Skeletal muscle cell (primary cell): ENCODE results near the gene SLC9A3.

Experiments used
- DNase-seq: peaks from one replicate; pipeline ENCODE4 v3.0.0-alpha.2; 2010; ENCODE audit warnings: low read depth
- H3K4me3 ChIP-seq: 2 replicates; pipeline ENCODE4 v1.5.1; 2011; ENCODE audit warnings: low read depth, mild to moderate bottlenecking, control low read depth, low read length, moderate library complexity

The SLC9A3 gene

DNA sequence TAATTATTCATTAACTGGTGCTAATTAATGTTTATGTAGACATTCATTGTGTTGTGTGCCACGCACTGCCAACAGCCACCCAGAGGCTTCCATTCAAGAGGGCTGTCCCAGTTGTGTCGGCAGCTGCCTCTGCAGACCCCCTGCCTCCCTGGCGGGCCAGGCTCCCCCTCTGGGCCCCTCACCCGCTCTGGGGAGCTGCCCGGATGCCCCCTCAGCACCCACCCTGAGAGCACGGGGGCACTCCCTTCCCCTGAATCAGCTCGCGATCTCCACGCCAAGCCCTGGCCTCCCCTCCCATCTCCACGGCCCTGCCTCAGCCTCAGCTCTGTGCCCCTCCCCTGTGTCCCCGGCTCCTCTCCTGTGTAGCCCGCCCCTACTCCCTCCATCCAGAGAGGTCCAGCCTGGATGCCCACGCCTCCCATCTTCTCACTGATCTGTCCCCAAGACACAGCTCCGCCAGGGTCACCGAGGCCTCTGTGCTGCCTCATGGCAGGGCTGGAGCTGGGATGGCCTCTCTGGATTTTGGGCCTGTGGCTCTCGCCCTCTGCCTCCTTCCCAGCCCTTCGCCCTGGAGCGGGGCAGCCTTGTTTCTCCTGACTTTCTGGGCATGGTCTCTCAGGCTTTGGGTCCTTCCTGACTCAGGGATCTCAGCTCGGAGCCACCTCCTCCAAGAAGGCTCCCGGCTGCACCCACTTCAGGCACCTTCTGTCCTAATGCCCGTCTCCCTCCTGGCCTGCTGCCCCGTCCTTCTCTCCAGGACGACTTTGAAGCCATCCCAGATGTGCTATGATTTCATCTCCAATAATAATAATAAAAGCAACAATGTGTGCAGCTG lies 16.0 kb upstream of the SLC9A3 start:
- H3K4me3 ChIP-seq, result no peak overlapping the region
- no peak for DNase-seq

DNA sequence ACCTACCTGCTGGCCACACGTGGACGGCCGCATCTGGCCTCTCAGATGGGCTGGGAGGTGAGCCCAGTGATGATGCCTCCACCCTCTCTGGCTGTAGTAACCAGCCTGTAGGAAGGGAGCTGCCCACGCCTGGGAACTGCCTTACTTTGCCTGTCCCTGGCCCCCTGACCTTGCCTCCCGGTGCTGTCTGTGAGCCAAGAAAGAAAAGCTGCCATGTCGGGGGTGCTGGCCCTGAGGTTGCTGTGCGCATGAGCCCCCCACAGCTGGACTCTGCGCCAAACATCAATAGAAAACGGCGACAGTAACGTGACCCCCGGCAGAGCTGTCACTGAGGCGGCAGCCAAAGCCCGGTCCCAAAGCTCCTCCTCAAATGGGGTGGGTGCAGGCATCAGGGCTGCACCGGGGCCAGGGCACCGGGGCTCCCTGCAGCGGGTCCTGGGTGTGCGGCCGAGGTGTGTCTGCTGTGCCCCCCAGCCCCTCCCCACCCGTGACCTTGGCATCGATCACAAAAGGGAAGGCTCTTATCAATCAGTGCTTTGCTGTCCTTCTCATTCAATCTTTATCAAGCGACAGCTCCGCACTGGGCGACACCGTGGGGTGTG lies 15.3 kb upstream of the SLC9A3 start:
- no peak overlapping the region for H3K4me3 ChIP-seq

DNA sequence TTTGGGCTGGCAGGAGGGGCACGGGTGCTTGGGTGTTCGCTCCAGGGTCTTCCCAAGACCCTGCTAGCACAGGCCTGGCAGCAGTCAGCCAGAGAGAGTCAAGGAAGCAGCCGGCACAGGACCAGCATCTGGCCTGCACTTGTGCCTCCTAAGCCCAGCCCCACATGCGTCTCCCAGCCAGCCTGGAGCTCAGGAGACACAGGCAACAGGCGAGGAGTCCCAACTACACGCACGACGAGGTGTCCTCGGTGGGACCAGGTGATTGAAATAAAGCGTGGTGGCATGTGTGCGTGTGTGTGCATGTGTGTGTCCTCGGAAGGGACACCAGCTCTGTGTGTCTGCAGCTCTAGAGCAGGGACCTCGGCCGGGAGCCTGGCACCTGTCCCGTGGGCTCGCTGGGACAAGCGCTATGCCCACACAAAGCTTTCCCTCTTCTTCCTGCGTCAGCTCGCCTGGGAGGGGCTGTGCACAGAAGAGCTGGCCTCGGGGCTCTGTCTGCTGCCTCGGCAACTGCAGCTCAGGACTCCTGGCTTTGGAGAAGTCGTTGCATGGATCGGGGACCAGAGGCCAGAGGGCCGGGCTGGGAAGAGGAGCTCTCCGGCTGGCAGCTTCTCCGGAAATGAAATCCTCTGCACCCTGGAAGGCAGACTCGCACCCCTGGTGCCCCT lies 14.7 kb upstream of the SLC9A3 start:
- DNase-seq, result no peak
- H3K4me3 ChIP-seq, result no peak overlapping the region

More for the DNA sequence above, 15.3 kb upstream of the SLC9A3 start:
- DNase-seq, result no peak

DNA sequence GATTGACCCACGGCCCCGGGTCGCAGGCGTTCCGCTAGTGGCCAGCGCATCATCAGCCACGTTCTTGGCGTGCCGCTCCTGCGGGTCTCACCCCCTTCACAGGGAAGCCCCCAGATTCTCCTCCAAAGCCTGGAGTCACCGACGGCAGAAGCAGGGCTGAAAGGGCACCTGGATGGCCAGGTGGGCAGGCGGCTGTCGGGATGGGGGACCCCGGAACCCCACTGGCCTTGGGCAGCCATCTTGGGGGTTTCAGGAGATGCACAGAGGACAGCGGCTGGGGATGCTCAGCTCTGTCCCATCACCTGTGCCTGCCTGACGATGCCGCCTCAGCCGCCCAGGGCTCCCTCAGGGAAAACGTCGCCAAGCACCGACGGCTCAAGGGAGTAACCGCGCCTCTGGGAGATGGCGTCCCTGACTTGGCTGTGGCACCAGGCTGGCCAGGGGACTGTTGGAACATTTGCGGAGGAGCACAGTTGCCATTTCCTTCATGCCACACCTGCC lies 14.1 kb upstream of the SLC9A3 start:
- no peak for DNase-seq
- no peak overlapping the region for H3K4me3 ChIP-seq

DNA sequence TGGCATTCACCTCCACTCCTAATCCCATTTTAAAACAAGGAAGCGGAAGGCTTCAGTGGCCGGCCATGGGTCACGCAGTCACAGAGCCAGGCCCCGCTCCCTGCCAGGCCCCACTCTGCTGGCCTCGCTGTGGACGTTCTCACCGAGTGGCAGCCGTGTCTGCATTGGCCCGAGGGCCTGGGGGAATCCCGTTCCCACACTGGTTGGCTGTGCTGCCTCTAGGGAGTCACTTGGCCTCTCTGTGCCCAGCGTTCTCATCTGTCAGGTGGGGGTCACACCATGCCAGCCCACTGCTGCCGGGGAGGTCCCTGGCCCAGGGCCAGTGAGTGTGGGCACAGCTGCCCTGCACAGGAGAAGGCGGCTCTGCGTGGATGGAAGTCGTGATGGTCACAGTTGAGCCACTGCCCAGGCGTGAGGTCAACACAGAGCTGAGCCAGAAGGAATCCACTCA lies 13.4 kb upstream of the SLC9A3 start:
- no peak overlapping the region for H3K4me3 ChIP-seq
- no peak for DNase-seq

DNA sequence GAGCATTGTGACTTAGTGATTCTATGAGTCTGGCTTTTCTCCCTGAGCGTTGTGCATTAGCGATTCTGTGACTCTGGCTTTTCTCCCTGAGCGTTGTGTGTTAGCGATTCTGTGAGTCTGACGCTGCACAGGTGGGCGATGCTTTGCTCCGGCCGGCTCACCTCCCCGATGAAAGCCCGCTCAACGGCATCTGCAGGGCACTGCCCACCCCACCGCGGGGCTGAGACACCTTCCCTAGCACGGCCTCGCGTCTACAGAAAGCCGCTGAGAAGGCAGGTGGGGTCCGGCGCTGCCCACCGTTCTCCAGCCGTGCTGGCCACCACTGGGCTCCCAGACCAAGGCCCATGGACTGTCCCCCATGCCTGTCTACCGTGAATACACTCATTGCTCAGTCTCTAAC lies 12.8 kb upstream of the SLC9A3 start:
- no peak overlapping the region for H3K4me3 ChIP-seq
- no peak for DNase-seq

DNA sequence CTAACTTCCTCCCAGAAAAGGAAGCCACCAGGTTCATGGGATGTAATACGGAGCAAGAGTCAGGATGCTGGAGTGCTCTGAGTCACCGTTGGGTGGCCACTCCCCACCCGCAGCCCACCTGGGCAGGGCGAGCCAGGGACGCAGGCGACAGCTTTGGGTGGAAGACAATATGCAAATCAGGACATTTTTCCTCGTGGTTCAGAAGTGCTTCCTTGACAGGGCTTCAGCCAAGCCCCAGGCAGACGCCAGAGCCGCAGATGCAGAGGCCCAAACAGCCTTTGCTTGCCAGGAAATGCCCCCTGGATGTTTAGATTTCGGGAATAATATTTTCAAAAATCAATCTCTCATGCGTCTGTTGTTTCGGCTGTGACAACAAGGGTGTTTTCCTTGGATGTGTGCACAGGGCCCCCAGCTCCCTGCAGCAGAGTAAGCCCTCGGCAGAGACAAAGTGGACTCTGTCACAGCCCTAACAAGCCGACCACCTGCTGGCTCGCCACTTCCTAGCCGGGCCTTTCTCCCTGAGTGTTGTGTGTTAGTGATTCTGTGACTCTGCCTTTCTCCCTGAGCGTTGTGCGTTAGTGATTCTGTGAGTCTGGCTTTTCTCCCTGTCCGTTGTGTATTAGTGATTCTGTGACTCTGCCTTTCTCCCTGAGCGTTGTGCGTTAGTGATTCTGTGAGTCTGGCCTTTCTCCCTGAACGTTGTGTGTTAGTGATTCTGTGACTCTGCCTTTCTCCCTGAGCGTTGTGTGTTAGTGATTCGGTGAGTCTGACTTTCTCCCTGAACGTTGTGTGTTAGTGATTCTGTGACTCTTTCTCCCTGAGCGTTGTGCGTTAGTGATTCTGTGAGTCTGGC lies 11.8 kb upstream of the SLC9A3 start:
- no peak overlapping the region for H3K4me3 ChIP-seq
- no peak for DNase-seq

DNA sequence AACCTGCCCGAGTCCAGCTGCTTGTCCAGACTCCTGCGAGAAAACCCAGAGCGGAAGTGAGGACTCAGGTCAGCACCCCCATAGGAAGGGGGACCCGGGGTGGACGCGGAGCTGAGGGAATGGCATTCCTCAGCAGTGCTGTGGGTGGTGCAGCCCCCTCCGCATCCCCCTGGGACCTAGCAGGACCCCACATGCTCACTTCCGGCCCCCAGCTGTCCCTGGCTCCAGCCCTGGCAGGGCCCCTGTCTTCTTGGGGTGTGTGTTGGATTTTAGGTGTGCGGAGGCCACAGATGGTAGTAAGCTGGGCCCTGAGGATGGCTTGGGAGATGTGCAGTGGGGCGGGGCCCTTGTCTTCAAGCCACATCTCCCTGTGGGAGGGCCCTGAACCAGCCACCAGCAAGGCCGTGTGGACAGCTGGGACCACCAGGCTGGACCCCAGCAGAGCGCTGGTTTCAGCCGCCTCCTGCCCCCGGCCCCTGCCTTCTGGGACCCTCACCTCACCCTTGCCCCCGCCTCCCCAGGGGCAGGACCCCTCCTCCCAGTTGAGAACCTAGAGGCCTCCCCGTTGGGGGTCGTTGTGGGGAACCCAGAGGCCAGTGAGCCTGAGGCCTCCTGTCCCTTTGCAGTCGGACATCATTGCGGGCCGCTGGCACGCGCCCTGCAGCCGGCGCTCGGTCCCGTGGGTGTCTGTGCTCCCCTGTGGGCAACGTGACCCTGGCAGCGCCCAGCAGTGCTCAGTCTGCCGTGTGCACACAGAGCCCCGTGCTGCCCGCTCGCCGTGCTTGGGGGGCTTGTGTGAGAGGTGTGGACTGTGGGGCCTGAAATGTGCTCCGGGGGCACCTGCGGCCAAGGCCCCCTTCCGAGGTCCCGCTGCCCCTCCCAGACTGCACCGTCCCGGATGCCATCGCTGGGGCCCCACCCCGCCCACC lies 10.8 kb upstream of the SLC9A3 start:
- DNase-seq, result no peak

DNA sequence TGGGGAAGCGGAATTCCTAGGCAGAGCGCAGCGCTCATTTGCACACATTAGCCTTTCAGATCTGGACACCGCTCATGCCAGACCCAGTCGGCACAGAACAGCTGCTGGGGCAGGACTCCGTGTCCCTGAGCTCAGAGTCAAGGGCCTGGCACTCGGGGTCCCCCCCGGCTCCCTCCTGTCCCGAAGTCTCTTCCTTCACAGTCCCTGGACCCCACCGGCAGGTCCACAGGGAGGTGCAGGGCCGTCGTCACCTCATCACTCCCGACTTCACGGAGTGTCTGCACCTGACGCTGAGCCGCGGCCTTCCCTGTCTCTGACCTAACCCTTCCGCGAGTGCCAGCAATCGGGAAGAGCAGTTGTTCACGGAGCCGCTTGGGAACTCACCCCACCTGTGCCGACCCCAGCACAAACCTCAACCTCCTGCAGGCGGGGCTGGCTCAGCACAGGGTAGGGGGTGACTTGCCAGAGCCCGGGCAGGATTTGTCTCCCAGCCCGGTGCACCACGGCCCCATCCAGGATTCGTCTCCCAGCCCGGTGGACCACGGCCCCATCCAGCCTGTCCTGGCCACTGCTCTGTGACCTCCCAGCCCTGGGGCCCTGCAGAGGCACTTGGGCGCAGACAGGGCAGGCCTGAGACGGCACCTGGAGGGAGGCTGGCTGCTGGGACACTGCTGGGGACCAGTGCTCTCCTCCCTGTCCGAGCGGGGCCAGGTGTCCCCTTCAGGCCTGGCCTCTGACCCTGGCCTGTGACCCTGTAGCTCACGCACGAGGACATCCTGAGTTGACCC lies 9.9 kb upstream of the SLC9A3 start:
- H3K4me3 ChIP-seq, result no peak overlapping the region
- DNase-seq, result no peak

More for the DNA sequence above, 10.8 kb upstream of the SLC9A3 start:
- H3K4me3 ChIP-seq, result no peak overlapping the region

DNA sequence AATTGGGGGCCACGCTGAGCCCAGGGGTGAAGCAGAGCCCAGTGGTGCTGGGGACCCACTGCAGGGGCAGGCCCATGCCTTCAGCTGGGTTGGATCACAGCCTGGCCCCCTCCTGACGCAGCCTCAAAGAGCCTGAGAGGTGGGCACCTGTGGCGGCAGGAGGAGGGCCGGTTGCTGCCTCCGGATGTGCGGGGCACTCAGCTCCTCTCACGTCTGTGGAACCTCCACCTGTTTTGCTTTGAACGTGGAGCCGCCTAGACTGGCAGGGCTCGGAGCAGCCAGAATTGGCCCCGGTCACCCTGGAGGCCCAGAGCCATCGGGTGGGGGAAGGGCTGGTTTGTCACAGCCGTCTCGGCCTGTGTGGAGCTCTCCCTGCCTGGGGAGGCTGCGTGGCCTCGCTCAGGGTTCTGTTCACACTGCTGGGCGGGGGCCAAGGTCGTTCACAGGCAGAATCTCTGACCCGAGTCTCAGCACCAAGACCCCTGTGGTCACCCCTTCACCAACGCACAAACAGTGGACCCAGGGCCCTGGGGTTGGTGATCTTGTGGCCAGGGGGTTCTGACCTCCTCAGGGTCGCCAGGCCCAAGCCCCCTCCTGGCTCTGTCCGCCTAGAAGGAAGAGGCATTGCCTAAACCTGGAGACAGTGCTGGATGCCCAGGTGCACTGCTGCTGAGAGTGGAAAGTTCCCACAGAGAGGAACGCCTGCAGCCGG lies 9.2 kb upstream of the SLC9A3 start:
- DNase-seq, result no peak
- no peak overlapping the region for H3K4me3 ChIP-seq

DNA sequence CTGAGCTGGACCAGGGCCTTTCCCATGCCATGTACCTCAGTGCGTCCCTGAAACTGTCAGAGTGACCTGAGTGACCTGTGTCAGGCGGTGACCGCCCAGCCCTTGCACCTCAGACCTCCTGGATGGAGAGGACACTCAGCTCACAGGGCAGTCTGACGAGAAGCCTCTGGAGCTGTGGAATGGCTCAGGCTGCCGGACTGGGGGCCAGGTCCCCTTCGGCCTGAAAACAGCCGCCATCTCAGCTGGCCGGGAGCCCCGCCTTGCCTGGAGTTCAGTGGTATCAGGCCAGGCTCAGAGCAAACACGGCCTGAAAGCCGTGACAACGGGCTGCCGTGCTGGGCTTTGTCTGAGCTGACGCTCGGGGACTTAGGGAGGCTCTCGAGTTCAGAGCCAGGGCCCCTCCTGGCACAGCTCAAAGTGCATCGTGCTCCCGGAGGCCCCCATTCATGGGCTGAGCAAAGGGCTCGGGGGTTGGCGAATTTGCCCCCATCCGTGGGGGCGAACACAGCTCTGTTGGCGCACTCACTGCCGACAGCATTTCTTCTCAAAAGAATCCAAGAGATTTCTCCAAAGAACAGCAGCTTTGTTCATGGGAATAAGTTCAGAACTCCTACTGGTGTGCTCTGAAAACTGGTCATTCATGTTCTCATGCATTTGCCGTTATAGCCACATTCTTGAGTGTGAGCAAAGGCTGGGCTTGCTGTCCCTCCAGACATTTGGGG lies 8.4 kb upstream of the SLC9A3 start:
- H3K4me3 ChIP-seq, result no peak overlapping the region
- DNase-seq, result no peak

DNA sequence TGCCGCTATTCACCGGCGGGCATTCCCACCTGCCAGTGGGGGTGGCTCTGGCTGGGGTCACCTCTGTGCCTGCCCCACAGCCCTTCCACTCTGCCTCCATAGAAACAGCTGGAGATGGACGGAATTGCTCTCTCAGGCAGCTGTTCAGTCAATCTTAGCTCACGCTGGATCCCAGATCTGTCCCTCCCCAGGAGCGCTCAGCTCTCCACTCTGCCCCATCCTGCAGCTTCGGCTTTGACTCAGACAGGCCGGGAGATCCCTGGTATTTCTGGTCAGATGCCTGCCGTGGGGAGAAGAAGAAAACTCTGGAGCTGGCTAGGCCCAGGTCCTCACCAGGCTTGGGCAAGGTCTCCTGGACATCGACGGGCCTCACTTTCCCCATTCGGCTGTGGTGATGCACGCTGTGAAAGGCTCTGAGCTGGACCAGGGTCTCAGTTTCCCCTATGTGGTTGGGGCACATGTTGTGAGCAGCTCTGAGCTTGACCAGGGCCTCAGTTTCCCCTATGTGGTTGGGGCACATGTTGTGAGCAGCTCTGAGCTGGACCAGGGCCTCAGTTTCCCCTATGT lies 7.6 kb upstream of the SLC9A3 start:
- no peak overlapping the region for H3K4me3 ChIP-seq
- no peak for DNase-seq

DNA sequence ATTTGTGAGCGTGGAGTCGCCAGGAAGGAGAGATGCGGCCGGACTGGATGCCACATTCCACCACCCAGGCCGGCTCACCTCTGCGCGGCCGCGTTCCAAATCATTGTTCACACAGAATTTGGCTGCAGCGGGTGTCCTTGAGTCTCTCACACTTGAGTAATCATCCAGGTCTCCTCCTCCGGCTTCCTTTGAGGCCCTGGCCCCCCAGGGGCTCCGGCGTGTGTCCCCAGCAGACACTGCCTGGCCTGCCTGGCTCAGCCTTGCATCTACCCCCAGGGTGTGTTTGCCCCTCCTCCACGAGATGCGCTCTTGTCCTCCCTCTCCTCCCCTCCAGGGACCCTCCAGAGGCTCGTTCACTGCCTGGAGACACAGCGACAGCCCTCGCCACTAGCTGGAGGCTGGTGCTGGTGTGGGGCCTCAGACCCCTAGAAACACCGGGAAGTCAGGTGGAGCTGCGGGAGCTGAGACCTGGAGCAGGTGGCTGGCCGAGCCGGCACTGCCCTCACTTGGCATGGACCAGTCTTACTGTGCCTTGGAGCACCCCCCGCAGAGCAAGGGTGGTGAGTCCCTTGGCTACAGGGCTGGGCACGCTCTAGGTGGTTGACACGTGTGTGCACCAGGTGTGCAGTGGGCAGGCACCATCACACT lies 7.0 kb upstream of the SLC9A3 start:
- H3K4me3 ChIP-seq, result no peak overlapping the region
- no peak for DNase-seq

DNA sequence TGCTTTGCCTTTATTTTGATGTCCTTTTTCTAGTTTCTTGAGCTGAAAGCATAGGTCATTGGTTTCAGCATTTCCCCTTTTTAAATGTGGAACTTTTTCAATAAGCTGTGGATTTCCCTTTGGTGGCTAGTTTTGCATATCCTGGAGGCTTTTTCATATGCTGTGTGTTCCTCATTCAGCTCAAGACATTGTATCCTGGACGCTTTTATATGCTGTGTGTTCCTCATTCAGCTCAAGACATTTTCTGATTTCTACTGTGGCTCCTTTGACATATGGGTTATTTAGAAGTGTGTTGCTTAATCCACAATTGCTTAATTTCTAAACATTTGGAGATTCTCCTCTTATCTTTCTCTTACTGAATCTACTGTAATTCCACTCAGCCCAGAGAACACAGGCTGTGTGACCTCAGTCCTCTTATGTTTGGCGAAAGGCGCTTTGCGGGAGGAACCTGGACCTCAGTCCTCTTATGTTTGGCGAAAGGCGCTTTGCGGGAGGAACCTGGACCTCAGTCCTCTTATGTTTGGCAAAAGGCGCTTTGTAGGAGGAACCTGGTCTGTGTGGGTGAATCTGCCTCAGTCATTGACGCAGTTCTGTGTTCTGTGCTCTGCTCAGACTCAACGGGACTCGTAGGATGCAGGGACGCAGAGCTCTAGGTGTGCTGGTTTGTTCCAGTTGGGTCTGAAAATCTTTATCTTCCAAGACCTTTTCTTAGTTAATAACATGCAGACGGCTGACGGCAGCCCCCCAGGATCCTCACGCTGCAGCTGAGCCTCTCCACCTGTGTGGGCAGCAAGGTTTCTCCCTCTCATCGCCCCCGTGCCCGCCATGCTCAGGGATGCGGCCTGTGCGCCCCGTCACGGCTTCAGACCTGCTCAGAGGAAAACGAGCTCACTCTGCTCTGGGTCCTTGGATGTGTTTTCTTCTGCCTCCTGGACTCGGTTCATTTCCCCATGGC lies 6.0 kb upstream of the SLC9A3 start:
- no peak for DNase-seq
- no peak overlapping the region for H3K4me3 ChIP-seq
